ENCODE data around the gene OLAH.

Gene OLAH

GRCh38 chr10:15052121-15052520 lies 8.4 kb downstream of the OLAH start:
- no peak overlapping the region for H3K4me3 ChIP-seq (ENCODE audit: control insufficient read depth, low read depth, low read length)
- no peak for TF ChIP-seq CTCF (conservative IDR thresholded peaks at IDR 0.05; ENCODE audit: control insufficient read depth, insufficient read depth, low read depth, low read length)
- DNase-seq (ENCODE audit: low read depth) = no peak

- no peak for TF ChIP-seq CTCF (conservative IDR thresholded peaks at IDR 0.05; ENCODE audit: control insufficient read depth, insufficient read depth, low read depth, low read length)
- DNase-seq (ENCODE audit: low read depth) = no peak
- H3K4me3 ChIP-seq (ENCODE audit: control insufficient read depth, low read depth, low read length) = no peak overlapping the region
Observed at GRCh38 chr10:15053061-15053460, 9.3 kb downstream of the OLAH start.

- TF ChIP-seq CTCF (conservative IDR thresholded peaks at IDR 0.05; ENCODE audit: control insufficient read depth, insufficient read depth, low read depth, low read length) = no peak
- no peak for DNase-seq (ENCODE audit: low read depth)
- H3K4me3 ChIP-seq (ENCODE audit: control insufficient read depth, low read depth, low read length) = no peak overlapping the region
Observed at GRCh38 chr10:15058689-15059088, 14.9 kb downstream of the OLAH start.

- H3K4me3 ChIP-seq (ENCODE audit: control insufficient read depth, low read depth, low read length) = no peak overlapping the region
- no peak for TF ChIP-seq CTCF (conservative IDR thresholded peaks at IDR 0.05; ENCODE audit: control insufficient read depth, insufficient read depth, low read depth, low read length)
- DNase-seq (ENCODE audit: low read depth) = no peak
Observed at GRCh38 chr10:15059914-15060313, 16.2 kb downstream of the OLAH start.

- no peak for DNase-seq (ENCODE audit: low read depth)
- TF ChIP-seq CTCF (conservative IDR thresholded peaks at IDR 0.05; ENCODE audit: control insufficient read depth, insufficient read depth, low read depth, low read length) = no peak
- no peak overlapping the region for H3K4me3 ChIP-seq (ENCODE audit: control insufficient read depth, low read depth, low read length)
Observed at GRCh38 chr10:15060638-15061037, 16.9 kb downstream of the OLAH start.

- no peak for DNase-seq (ENCODE audit: low read depth)
- H3K4me3 ChIP-seq (ENCODE audit: control insufficient read depth, low read depth, low read length) = no peak overlapping the region
- no peak for TF ChIP-seq CTCF (conservative IDR thresholded peaks at IDR 0.05; ENCODE audit: control insufficient read depth, insufficient read depth, low read depth, low read length)
Observed at GRCh38 chr10:15067154-15067553, 23.4 kb downstream of the OLAH start.

GRCh38 chr10:15068802-15069201 lies 25.1 kb downstream of the OLAH start:
- TF ChIP-seq CTCF (conservative IDR thresholded peaks at IDR 0.05; ENCODE audit: control insufficient read depth, insufficient read depth, low read depth, low read length) = no peak
- H3K4me3 ChIP-seq (ENCODE audit: control insufficient read depth, low read depth, low read length) = no peak overlapping the region
- DNase-seq (ENCODE audit: low read depth) = peak; percentile 76
